ENCODE measurements around the gene FAM180B. TPM values are rescaled to one million over a fixed set of nuclear protein-coding genes. Genes with fewer than 3 reads are reported as not detected.

The FAM180B gene
- total RNA-seq, 1 donor from 2014 or later, result not detected

GRCh38 chr11:47571895-47572294, 14.6 kb upstream of the FAM180B start:
- no peaks in the 10 kb centered on the region for H3K27me3 ChIP-seq (ENCODE audit: control insufficient read depth, insufficient read depth, low read length)
- no peak for DNase-seq (ENCODE audit: low read depth)
- no peak for TF ChIP-seq CTCF (IDR thresholded peaks at IDR 0.05; ENCODE audit: insufficient read depth, low read length, poor library complexity, severe bottlenecking)
- no peak overlapping the region for H3K4me3 ChIP-seq (ENCODE audit: low read depth, low read length)
- H3K36me3 ChIP-seq (ENCODE audit: control insufficient read depth, insufficient read depth, low read length), result peaks cover 2% of the 10 kb centered on the region

GRCh38 chr11:47572715-47573255, 13.7 kb upstream of the FAM180B start:
- H3K36me3 ChIP-seq (ENCODE audit: control insufficient read depth, insufficient read depth, low read length), result peaks cover 2% of the 10 kb centered on the region
- H3K27me3 ChIP-seq (ENCODE audit: control insufficient read depth, insufficient read depth, low read length), result no peaks in the 10 kb centered on the region
- TF ChIP-seq CTCF (IDR thresholded peaks at IDR 0.05; ENCODE audit: insufficient read depth, low read length, poor library complexity, severe bottlenecking), result no peak
- H3K4me3 ChIP-seq (ENCODE audit: low read depth, low read length), result no peak overlapping the region
- no peak for DNase-seq (ENCODE audit: low read depth)

GRCh38 chr11:47573321-47573720, 13.2 kb upstream of the FAM180B start:
- Histone ChIP-seq H3K4me3 (ENCODE audit: low read depth, low read length) (no peak overlapping the region), H3K36me3 (ENCODE audit: control insufficient read depth, insufficient read depth, low read length) (peaks cover 2% of the 10 kb centered on the region), H3K27me3 (ENCODE audit: control insufficient read depth, insufficient read depth, low read length) (no peaks in the 10 kb centered on the region)
- TF ChIP-seq CTCF (IDR thresholded peaks at IDR 0.05; ENCODE audit: insufficient read depth, low read length, poor library complexity, severe bottlenecking), result no peak
- DNase-seq (ENCODE audit: low read depth), result no peak

- Histone ChIP-seq H3K36me3 (ENCODE audit: control insufficient read depth, insufficient read depth, low read length) (peaks cover 4% of the 10 kb centered on the region), H3K27me3 (ENCODE audit: control insufficient read depth, insufficient read depth, low read length) (no peaks in the 10 kb centered on the region), H3K4me3 (ENCODE audit: low read depth, low read length) (no peak overlapping the region)
- no peak for TF ChIP-seq CTCF (IDR thresholded peaks at IDR 0.05; ENCODE audit: insufficient read depth, low read length, poor library complexity, severe bottlenecking)
- DNase-seq (ENCODE audit: low read depth), result no peak
These were observed 8.9 kb upstream of the FAM180B start for GRCh38 chr11:47577460-47578041.

- peaks cover 2% of the 10 kb centered on the region for H3K36me3 ChIP-seq (ENCODE audit: control insufficient read depth, insufficient read depth, low read length)
- no peaks in the 10 kb centered on the region for H3K27me3 ChIP-seq (ENCODE audit: control insufficient read depth, insufficient read depth, low read length)
- peak within 1 kb of the TSS; percentile 83 for H3K4me3 ChIP-seq (ENCODE audit: low read depth, low read length)
- TF ChIP-seq CTCF (IDR thresholded peaks at IDR 0.05; ENCODE audit: insufficient read depth, low read length, poor library complexity, severe bottlenecking), result no peak
- DNase-seq (ENCODE audit: low read depth), result peak; percentile 41
These were observed 7.7 kb upstream of the FAM180B start, which contains the start of the genes KBTBD4 and NDUFS3 for GRCh38 chr11:47578524-47579494. Gene KBTBD4 (minus strand): TSS chr11:47578970. CDS start chr11:47578951, 19 bp downstream. Gene NDUFS3 (plus strand): TSS chr11:47579074. CDS start chr11:47579092, 18 bp downstream.

Data from kidney epithelial cell (primary cell).